Measurements from ENCODE around the gene ADSS1. TPM values are rescaled to one million over a fixed set of nuclear protein-coding genes. Genes with fewer than 3 reads are reported as not detected.

ADSS1 gene
- total RNA-seq, 1 donor, result 4.3 TPM

DNA sequence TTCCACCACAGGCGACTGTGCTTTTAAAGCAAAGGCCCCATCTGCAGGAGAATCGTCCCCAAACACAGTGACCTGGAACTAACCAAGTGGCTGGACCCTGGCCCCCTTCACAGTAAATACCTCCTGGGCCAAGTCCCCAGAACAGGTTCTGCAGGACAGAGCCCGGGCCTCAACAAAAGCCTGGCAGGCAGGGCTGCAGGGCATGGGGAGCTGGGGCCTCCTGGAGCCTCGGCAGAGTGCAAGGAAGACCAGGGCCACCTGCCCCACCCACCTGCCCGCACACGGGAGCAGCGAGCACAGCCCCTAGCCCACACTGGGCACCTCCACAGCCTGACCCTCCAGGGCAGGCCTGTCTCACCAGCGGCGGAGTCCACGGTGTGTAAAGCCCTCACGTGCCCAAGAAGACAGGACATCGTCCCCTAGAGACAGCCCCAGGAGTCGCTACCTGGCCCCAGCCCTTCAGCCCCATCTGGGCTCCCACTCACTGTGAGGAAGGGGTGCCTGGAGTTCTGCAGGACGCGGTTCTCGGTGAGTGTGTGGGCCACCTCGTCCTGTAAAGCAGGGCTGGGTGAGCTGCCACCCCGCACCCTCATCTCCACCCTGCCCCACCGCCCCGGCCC lies 50.5 kb downstream of the ADSS1 start:
- peaks cover 38% of the 10 kb centered on the region for H4K20me1 ChIP-seq (ENCODE audit: insufficient read depth, low read length)
- no peak overlapping the region for H3K4me3 ChIP-seq (ENCODE audit: insufficient read depth, low read length)
- peak; percentile 49 for DNase-seq (ENCODE audit: insufficient read length, low spot score, missing footprints)
- no peak overlapping the region for H3K4me2 ChIP-seq (ENCODE audit: insufficient read depth, low read length)
- peaks cover 33% of the 10 kb centered on the region for H3K36me3 ChIP-seq (ENCODE audit: insufficient read depth, low read length)
- no peaks in the 10 kb centered on the region for H3K9me3 ChIP-seq (ENCODE audit: low read depth, low read length)
- no peak overlapping the region for H3K27ac ChIP-seq (ENCODE audit: low read depth, low read length)
- no peak overlapping the region for H2AFZ ChIP-seq (ENCODE audit: low read length)
- TF ChIP-seq, protein P1, sequence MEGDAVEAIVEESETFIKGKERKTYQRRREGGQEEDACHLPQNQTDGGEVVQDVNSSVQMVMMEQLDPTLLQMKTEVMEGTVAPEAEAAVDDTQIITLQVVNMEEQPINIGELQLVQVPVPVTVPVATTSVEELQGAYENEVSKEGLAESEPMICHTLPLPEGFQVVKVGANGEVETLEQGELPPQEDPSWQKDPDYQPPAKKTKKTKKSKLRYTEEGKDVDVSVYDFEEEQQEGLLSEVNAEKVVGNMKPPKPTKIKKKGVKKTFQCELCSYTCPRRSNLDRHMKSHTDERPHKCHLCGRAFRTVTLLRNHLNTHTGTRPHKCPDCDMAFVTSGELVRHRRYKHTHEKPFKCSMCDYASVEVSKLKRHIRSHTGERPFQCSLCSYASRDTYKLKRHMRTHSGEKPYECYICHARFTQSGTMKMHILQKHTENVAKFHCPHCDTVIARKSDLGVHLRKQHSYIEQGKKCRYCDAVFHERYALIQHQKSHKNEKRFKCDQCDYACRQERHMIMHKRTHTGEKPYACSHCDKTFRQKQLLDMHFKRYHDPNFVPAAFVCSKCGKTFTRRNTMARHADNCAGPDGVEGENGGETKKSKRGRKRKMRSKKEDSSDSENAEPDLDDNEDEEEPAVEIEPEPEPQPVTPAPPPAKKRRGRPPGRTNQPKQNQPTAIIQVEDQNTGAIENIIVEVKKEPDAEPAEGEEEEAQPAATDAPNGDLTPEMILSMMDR (IDR thresholded peaks at IDR 0.05; ENCODE audit: extremely low read depth, low read depth, low read length), result no peak
- H3K27me3 ChIP-seq (ENCODE audit: insufficient read depth, low read length), result no peaks in the 10 kb centered on the region
- no peaks in the 10 kb centered on the region for H3K4me1 ChIP-seq (ENCODE audit: insufficient read depth, low read length)
- no peaks in the 10 kb centered on the region for H3K79me2 ChIP-seq (ENCODE audit: insufficient read depth, low read length)

DNA sequence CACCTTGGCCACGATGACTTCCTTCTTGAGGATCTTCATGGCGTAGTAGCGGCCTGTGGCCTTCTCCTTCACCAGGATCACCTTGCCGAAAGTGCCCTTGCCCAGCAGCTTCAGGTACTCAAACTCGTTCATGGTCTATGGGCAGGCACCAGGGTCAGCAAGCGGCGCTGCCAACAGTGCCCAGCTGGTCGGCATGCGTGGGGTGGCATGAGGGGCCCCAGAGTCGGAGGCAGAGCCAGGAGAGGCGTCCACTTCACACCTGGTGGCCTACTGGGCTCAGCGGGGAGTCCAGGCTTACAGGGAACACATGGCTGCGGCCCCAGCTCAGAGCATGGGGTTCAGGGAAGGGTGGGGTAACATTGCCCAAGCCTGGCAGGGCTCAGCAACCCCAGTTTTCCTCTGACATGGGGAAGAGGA lies 51.1 kb downstream of the ADSS1 start:
- H3K27me3 ChIP-seq (ENCODE audit: insufficient read depth, low read length), result no peaks in the 10 kb centered on the region
- H3K4me3 ChIP-seq (ENCODE audit: insufficient read depth, low read length), result no peak overlapping the region
- DNase-seq (ENCODE audit: insufficient read length, low spot score, missing footprints), result peak; percentile 83
- H3K27ac ChIP-seq (ENCODE audit: low read depth, low read length), result no peak overlapping the region
- no peaks in the 10 kb centered on the region for H3K4me1 ChIP-seq (ENCODE audit: insufficient read depth, low read length)
- H4K20me1 ChIP-seq (ENCODE audit: insufficient read depth, low read length), result peaks cover 43% of the 10 kb centered on the region
- TF ChIP-seq, protein P1 (IDR thresholded peaks at IDR 0.05; ENCODE audit: extremely low read depth, low read depth, low read length), result no peak
- H2AFZ ChIP-seq (ENCODE audit: low read length), result no peak overlapping the region
- no peak overlapping the region for H3K4me2 ChIP-seq (ENCODE audit: insufficient read depth, low read length)
- H3K36me3 ChIP-seq (ENCODE audit: insufficient read depth, low read length), result peaks cover 37% of the 10 kb centered on the region
- H3K9me3 ChIP-seq (ENCODE audit: low read depth, low read length), result no peaks in the 10 kb centered on the region
- peaks cover under 1% of the 10 kb centered on the region for H3K79me2 ChIP-seq (ENCODE audit: insufficient read depth, low read length)

DNA sequence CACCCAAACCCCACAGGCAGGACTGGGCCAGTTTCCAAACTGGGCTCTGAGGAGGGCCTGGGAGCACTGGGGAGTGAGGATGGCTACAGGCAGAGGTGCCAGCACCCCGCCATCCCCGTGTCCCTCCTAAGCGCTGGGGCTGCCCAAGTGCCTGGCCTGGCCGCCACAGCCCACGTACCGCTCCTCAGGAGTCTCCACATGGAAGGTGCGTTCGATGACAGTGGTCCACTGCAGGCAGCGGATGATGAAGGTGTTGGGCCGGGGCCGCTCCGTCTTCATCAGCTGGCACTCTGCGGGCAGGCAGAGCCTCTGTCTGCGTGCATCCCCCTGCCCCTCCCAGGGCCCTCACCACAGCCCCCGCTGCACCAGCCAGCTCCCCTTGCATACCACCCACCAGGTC lies 52.5 kb downstream of the ADSS1 start:
- peak; percentile 58 for DNase-seq (ENCODE audit: insufficient read length, low spot score, missing footprints)
- Histone ChIP-seq H3K4me3 (ENCODE audit: insufficient read depth, low read length) (no peak overlapping the region), H3K4me2 (ENCODE audit: insufficient read depth, low read length) (no peak overlapping the region), H3K27ac (ENCODE audit: low read depth, low read length) (no peak overlapping the region), H3K4me1 (ENCODE audit: insufficient read depth, low read length) (no peaks in the 10 kb centered on the region), H4K20me1 (ENCODE audit: insufficient read depth, low read length) (peaks cover 38% of the 10 kb centered on the region), H3K9me3 (ENCODE audit: low read depth, low read length) (no peaks in the 10 kb centered on the region), H2AFZ (ENCODE audit: low read length) (no peak overlapping the region), H3K36me3 (ENCODE audit: insufficient read depth, low read length) (peaks cover 27% of the 10 kb centered on the region), H3K27me3 (ENCODE audit: insufficient read depth, low read length) (no peaks in the 10 kb centered on the region), H3K79me2 (ENCODE audit: insufficient read depth, low read length) (peaks cover 3% of the 10 kb centered on the region)
- TF ChIP-seq, protein P1 (IDR thresholded peaks at IDR 0.05; ENCODE audit: extremely low read depth, low read depth, low read length), result no peak

DNA sequence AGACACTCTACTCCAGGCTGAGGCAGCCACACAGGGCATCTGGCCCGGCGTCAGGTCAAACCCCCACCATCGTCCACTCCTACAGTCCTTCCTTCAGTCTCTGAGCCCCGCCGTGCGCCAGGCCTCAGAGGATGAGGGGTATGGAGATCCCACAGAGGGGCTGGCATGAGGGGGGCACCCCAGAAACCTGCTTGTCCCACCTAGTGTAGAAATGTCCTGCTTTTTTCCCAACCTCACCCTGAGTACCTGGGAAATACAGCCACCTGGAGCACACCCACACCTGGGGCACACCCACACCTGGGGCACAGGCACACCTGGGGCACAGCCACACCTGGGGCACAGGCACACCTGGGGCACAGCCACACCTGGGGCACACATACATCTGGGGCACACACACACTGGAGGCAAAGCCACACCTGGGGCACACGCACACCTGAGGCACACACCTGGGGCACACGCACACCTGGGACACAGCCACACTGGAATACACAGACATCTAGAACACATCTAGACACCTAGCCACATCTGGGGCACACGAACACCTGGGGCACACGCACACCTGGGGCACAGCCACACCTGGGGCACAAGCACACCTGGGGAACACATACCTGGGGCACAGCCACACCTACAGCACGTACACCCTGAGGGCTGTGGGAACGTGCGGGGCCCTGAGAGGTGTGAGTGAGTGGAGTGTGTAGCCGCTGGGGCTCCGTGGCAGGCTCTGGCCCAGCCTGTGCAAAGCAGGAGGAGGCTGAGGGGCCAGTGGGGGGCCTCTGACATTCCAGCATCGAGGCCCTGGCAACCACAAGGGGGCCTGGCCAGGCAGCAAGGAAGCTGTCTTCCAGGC lies 53.2 kb downstream of the ADSS1 start:
- peaks cover 20% of the 10 kb centered on the region for H3K36me3 ChIP-seq (ENCODE audit: insufficient read depth, low read length)
- peaks cover 6% of the 10 kb centered on the region for H3K79me2 ChIP-seq (ENCODE audit: insufficient read depth, low read length)
- H4K20me1 ChIP-seq (ENCODE audit: insufficient read depth, low read length), result peaks cover 38% of the 10 kb centered on the region
- H2AFZ ChIP-seq (ENCODE audit: low read length), result no peak overlapping the region
- DNase-seq (ENCODE audit: insufficient read length, low spot score, missing footprints), result peak; percentile 89
- no peak overlapping the region for H3K27ac ChIP-seq (ENCODE audit: low read depth, low read length)
- H3K27me3 ChIP-seq (ENCODE audit: insufficient read depth, low read length), result no peaks in the 10 kb centered on the region
- no peaks in the 10 kb centered on the region for H3K9me3 ChIP-seq (ENCODE audit: low read depth, low read length)
- TF ChIP-seq, protein P1 (IDR thresholded peaks at IDR 0.05; ENCODE audit: extremely low read depth, low read depth, low read length), result no peak
- no peaks in the 10 kb centered on the region for H3K4me1 ChIP-seq (ENCODE audit: insufficient read depth, low read length)
- no peak overlapping the region for H3K4me2 ChIP-seq (ENCODE audit: insufficient read depth, low read length)
- no peak overlapping the region for H3K4me3 ChIP-seq (ENCODE audit: insufficient read depth, low read length)
